NT2/D1 (cell line): Measurements from ENCODE around the gene SMIM1.

Source experiments
- SUZ12 ChIP-seq: IDR thresholded peaks from 2 replicates; pipeline ENCODE4 v1.6.1; 2011; ENCODE audit not compliant: insufficient read length, insufficient read depth; ENCODE audit errors: extremely low read depth
- YY1 ChIP-seq: IDR thresholded peaks from 2 replicates; pipeline ENCODE4 v1.6.1; 2011; ENCODE audit not compliant: insufficient read length, insufficient read depth
- ZNF274 ChIP-seq: IDR thresholded peaks from 2 replicates; pipeline ENCODE4 v1.6.1; 2011; ENCODE audit warnings: mild to moderate bottlenecking, low read depth, low read length

DNA sequence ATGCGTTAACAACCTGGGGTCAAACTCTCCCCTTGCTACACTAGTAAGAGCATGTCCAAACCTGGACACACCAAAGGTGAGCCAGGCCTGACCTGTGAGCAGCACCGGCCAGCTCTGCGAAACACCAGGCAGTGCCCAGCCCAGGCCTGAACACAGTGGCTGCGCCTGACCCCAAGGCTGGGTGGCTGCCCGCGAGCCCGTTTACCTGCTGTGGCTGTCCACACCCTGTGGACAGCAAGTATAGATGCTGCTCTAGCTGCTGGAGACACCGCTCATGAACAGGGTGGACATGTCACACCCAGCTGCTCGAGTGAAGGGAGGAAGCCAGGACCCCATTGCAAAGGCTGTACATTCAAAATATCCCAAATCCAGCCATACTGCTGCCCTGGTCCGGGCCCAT lies 27.9 kb upstream of the SMIM1 start:
- TF ChIP-seq YY1 (no peak), SUZ12 (no peak), ZNF274 (no peak)
